ENCODE measurements around the gene ST6GAL2. TPM values are rescaled to one million over a fixed set of nuclear protein-coding genes. Genes with fewer than 3 reads are reported as not detected.

The ST6GAL2 gene
- polyA plus RNA-seq, 4 donors = 14.0 to 23.7 (median 20.7) TPM

DNA sequence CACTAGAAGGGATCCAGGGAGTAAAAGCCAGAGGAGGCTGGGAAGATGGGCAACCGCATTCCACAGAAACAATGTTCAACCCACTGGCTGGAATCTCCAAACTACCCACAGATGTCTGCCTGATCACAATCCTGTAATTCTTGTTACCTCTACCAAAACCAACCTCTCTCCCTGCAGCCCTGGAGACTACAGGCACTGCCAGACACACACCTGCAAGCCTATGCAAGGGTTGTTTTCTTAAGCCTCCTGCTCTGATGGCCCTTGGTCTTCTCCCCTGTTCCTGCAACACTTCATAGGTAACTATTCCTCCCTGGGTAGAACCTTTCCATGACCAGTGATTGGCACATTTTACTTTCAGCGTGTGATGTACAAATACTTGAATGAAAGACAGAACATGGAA, 21.9 kb downstream of the ST6GAL2 start:
- no peak for DNase-seq (ENCODE audit: low read depth in 4 of 4, low spot score in 2 of 4)

DNA sequence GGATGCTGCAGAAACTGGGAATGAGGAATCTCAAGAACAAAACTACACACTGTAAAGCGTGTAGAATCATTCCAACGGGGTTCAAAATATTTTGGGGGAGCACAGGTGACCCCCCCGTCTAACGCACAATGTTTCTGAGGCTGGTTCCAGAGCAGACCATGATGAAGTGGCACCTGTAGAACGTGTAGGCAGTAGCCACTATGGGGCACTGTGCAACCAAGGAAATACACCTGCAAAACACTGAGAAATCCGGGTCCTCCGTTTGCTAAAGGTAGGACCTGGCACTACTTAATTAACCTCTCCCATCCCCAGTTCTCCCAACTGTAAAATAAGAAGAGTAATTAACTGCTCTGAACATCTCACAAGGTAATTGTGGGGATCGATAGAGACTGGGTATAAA, 22.6 kb downstream of the ST6GAL2 start:
- no peak for DNase-seq (ENCODE audit: low read depth in 4 of 4, low spot score in 2 of 4)

DNA sequence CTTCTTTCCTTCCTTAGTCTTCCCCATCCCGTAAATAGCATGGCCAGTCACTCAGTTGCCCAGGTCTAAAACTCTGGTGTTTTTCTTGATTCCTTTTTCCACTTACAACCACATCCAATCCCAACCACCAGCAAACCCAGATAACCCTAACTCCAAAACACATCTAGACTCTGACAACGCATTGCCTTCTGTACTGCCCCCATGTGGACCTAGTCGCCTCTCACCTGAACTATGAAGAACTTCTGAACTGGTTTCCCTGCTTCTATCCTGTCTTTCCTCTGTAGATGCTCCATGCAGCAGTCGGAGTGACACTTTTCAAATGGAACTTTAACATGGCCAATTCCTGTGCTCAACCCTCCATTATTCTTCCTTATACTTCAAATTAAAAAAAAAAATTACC, 26.5 kb downstream of the ST6GAL2 start:
- no peak for DNase-seq (ENCODE audit: low read depth in 4 of 4, low spot score in 2 of 4)

DNA sequence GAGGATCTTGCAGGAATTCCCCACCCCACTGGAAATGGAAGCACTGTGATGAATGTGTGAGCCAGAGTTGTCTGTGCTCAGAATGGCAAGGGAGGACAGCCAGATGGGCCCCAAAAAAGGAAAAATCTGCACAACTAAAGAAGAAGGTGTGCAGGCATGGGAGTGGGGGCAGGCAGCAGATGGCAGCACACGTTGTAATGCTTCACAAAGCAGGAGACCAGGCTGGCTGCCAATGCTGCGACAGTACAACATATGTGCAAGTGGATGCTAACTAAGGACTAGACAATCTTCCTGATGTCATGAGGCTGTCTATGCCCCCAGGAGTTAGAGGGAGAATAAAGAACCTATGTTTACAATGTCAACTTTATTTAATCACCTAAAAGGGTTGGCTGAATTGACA, 27.2 kb downstream of the ST6GAL2 start:
- DNase-seq (ENCODE audit: low read depth in 4 of 4, low spot score in 2 of 4) = no peak

DNA sequence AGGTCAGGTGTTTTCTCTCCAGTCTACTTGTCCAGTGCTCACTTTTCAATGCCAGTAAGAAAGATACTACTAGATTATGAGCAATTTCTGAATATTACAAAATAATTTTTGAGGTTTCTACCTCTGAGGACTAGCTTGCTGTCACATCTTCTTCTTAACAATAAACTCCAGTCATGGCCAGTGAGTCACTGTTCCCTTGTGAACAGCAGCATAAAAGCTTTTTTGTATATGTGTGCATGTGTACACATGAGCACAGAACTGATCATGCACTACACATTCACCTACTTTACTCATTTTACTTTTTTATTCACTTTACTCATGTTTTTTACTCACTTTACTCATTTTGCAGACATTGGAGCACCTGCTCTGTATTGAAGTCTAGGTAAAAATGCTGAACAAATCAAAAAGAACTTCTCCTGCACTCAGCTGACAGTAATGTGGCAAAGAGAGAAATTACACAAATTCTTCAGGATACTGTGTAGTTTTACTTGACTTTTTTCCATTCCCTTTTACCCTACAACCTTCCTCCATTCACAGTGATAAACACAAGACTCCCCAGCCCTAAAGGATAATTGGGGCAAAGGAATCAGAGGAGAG, 28.0 kb downstream of the ST6GAL2 start:
- DNase-seq (ENCODE audit: low read depth in 4 of 4, low spot score in 2 of 4) = no peak

DNA sequence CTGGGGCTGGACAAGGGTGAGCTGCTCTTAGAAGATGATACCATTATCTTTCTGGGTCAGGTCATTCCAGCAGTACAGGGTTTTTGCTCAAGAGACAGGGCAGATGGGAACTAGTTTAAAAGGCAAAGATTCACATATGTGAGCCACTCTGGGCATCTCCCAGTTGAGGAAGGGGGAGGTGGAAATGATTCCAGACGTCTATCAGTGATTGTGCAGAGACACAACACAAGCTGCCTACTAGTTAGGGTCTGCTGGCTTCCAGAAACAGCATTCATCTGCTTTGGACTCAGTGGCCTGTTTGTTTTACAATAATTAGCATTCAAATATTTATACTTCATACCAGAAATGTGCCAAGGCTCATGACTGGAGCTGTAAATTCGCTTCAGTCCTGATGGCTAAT, 32.3 kb downstream of the ST6GAL2 start:
- no peak for DNase-seq (ENCODE audit: low read depth in 4 of 4, low spot score in 2 of 4)

DNA sequence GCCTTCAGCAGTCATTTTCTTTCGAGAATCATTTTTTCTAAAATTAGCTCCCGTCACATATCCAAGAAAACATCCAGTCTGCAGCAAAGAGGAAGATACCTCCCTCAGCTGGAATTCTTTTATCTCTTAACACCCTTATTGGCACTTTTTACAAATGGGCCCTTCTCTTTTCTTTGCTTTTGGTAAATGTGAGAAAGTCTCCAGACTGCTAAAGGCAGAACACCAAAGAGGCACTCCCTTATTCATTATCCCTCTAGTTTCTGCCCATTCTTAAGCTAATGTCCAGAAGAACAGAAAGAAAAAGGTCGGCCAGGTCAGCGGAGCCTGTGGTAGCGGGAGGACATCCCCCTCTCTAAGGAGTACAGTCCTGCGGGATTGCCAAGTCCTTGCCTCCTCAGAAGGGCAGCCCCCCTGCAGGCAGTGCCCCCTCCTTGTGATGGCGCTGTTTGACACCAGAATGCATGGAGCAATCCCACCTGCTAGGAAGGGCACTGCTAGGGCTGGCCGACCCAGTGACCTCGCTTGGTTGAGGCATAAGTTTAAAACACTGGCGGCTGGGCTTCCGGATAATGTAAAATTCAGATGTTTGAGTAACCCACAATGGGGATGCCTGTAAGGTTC, 34.0 kb downstream of the ST6GAL2 start:
- no peak for DNase-seq (ENCODE audit: low read depth in 4 of 4, low spot score in 2 of 4)

DNA sequence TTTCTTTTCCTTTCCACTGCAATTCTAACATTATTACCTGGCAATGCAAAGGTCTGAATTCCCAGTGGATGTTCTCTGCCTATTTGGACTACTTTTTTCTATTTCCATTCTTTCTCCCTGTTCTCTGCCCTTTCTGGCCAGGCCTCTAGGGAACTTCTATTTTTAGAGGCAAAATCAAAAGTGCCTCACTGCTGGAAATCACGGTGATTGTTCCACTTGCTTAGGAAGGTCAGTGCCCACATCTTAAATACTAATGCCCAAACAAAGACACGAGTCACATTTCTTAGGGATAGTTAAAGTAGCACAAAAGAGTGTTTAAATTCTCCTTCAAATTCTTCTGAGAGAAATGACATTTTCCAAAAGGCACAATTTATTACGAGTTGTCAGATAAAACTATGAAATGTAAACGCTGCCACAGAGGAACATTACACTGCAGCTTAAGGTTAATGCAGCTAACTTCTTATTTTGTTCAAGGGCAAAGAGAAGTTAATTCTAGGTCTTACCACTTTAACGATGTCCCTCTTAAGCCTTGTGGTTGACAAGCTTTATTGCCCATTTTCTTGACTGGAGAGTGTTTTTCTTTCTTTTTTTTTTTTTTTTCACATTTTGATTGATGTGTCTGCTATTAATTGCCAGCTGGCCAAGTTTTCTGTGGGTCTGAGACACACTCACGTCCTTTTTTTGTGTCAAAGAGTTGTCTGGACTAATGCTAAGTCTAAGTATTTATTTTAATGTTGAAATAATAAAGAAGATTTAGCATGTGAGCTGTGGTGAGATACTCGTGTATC, 34.7 kb downstream of the ST6GAL2 start:
- DNase-seq (ENCODE audit: low read depth in 4 of 4, low spot score in 2 of 4) = no peak

DNA sequence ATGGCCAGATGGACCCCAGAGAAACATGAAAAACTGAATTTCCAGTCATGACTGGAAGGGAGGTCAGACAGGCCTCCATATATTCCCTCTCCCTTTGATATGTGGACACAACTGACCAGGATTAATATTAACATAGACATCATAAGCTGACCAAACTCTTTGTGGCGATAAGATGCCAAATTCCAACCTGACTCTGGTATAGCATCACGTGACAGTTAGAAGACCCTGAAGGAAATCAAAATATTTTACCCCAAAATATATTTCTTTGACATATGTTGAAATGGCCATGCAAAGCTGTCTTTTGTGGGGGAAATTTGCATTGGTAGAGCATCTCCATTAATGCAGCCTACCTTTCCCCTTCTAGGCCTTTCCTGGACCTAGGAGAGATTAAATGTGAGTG, 36.7 kb downstream of the ST6GAL2 start:
- DNase-seq (ENCODE audit: low read depth in 4 of 4, low spot score in 2 of 4) = no peak

DNA sequence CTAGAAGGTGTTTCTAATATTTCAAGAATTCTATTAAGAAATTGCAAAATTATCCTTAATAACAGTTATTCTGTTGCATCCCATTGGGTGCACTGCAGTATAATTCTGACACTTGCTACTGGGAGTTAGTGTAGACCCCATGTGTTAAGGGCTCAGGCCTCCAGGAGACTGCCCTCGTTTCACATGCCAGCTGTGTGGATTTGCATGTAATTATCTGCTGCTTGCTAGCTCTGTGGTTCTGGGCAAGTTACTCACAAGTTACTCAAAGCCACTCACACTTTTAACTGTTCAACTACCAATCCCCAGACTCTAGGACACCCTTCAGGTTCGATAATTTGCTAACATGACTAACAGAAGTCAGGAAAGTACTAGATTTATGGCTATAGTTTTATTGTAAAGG, 38.6 kb downstream of the ST6GAL2 start:
- no peak for DNase-seq (ENCODE audit: low read depth in 4 of 4, low spot score in 2 of 4)

DNA sequence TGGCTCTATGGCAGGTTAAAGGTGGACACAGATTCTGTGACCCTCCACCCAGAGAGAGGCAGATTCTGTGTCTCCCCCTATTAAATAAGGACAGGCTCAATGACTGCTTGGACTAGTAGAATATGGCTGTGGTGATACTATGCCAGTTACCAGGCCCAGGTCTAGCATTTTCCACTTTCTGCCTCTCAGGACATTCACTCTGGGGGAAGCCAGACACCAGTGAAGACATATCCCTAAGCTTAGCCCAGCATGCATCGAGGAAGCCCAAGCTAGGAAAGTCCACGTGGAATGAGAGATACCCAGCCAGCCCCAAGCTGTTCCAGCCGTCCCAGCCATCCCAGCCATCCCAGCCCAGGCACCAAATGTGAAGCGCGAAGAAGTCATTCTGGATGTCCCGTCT, 40.3 kb downstream of the ST6GAL2 start:
- DNase-seq (ENCODE audit: low read depth in 4 of 4, low spot score in 2 of 4) = no peak

DNA sequence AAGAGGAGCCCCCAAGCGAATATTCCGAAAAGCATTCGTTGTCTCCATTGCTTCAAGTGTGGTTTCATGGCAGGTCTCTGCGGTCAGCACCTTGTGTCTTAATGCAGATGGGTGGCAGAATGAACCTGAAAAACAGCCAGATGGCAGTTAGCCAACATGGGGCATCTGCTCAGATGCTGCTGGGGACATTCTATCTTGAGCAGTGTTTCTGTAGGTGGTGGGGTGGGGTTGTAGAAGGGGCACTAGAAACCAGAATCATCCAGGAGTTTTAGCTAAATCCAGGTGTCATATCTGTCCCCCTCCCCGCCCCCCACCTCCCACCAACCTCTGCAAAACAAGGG, 42.1 kb downstream of the ST6GAL2 start:
- no peak for DNase-seq (ENCODE audit: low read depth in 4 of 4, low spot score in 2 of 4)

DNA sequence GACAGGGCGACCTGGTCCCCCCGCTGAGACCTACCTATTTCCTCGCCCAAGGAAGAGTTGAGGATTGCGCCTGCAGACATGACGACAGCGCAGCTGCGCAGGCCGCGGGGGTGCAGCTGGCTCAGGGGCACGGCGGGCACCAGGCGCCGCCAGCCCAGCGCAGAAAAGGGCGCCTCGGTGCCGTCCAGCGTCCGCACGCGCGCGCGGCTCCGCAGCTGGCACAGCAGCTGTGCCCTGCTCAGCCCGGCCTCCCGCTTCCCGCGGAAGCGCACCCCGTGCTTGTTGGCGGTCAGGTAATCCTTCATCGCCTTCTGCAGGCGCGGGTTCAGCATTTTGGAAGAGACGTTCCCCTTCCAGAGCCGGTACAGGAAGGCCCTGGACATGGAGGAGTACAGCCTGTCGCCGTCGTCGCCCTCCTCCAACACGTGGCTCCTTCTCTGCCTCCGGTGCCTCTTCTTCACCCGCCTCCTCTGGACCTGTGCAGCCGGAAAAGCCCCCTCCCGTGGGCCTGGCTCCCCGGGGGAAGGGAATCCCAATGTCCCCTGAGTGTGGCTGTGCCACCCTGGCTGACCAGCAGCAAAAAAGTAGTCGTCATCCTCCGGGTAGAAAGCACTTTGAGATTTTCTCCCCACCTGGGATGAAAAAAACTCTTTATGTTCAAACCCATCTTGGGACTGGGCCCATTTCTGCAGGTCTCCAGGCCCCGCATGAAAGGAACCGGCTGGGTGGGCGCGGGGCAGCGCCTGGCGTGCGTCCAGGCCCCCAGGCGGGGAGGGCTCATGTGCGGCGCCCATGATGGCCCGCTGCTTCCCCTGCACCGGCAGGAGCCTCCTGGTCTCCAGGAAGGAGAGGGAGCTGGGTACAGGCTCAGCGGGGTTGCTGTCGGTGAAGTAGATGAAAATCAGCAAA, 42.7 kb downstream of the ST6GAL2 start:
- DNase-seq (ENCODE audit: low read depth in 4 of 4, low spot score in 2 of 4) = no peak

DNA sequence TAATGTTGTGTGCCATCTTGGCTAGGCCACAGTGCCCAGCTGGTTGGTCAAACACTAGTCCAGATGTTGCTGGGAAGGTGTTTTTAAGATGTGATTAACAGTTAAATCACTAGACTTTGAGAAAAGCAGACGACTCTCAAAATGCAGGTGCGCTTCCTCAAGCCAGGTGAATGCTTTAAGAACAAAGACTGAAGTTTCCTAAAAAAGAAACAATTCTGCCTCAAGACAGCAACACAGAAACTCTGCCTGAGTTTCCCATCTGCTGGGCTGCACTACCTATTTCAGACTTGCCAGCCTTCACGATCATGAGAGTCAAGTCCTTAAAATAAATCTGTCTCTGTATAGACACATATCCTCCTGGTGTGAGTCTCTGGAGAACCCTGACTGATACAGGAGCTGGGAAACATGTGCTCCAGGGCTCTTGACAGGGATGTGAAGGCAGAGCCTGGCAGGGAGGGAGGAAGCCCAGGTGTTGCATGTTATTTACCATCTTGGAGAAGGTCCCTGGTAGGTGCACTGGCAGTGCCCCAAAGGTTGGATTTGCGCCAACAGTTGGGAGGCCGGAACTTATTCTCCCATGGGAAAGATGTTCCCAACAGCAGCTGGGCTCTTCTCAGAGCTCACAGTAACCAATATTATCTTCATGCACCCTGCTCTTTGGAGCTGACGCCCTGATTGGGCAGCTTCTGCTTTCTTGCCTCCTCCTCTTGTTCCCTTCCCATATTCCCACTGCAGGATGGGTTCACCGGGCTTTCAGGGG, 43.9 kb downstream of the ST6GAL2 start:
- no peak for DNase-seq (ENCODE audit: low read depth in 4 of 4, low spot score in 2 of 4)

DNA sequence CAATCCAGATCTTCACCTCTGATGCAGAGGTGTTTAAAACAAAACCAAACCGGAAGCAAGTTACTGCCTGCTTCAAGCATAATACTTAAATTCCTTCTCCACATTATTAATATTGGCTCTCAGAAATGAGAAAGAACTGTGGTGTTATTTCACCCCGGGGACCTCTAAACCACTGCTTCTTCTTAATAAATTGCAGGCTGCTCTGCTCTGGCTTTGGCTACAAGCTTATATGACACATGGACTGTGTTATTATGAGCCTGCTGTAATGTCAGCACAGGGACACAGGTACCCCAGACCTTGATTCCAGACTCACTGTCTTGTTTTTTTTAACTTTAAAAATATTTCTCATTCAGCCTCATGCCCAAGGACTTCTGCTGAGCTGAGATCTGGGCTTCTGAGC, 45.1 kb downstream of the ST6GAL2 start:
- DNase-seq (ENCODE audit: low read depth in 4 of 4, low spot score in 2 of 4) = no peak

DNA sequence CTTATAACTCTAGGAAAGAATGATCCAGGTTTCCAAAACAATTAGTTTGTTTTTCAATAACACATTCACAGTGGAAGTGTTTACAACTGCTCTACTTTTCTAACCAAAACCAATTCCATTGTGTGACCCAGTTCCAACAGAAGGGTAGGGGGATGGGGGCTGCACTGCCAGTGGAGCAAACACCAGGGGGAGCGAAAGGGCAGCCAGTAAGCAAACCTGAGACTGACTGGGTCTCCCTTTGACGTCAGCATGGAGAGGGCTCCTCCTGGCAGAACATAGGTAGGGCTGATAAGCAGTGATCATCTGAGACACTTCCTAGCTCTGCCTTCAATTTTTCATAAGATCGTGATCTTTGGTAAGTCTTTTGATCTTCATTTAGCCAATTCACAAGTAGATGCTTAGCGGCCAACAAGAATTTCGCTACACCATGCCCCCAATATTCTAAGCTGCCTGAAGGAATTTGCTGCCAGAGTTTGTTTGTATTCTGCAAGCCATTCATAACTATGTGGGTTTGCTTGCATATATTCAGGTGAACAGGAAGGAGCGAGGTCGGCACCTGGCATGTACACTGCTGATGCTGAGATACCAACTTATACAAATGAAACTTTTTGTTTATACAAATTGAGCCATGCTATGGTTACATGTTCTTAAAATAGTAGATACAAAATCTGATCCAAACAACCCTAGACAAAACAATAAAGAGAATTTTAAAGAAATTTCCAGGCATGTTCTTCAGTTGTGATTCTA, 45.9 kb downstream of the ST6GAL2 start:
- no peak for DNase-seq (ENCODE audit: low read depth in 4 of 4, low spot score in 2 of 4)

DNA sequence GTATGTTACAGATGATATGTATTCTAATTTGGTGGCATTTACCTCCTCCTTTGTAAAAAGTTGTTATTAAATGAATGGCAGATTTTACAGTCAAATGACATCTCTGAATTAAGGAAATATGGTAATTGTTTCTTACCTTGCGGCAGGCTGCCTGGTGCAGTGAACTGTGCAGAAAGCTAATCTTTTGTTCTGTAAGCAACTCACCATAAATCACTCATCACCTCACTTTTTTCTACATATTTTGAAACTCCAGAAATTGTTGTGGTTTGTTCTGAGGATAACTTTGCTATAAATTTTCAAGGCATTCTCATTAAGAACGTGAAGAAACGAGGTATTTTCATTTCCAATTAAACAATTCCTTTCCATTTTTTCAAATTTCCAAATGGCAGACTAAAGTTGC, 52.7 kb downstream of the ST6GAL2 start:
- no peak for DNase-seq (ENCODE audit: low read depth in 4 of 4, low spot score in 2 of 4)

DNA sequence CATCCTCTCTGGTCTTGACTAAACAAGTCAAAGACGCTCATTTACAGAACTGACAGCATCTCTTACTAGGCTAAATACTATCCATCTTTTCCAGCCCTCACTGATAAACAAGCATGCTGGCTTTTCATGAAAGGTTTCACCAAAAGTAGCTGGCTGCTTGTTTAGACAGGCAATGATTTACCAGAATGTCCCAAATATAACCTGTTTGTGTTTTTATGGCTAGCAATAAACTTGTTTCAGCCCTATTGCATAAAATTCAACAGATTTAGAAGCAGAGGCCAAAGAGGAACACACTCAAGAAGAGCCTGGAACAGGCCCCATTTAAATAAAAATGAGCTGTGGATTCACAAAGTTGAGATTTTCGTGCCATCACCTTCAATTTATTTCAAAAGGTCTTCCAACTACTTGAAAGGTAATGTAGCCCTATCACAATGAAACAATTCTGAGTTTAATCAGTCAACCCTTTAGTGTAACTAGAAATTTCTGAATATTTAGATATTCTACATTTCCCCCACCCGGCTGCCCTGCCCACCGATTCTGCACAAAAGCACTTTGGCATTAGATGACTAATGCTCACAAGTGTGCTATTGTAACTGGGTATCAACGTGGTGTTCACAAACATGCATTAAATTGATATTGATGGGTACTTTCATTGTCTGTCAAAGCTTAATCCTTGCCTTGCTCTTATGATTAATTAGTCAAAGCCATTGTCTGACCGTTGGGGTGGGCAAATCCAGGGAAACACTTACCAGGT, 54.0 kb downstream of the ST6GAL2 start:
- no peak for DNase-seq (ENCODE audit: low read depth in 4 of 4, low spot score in 2 of 4)

DNA sequence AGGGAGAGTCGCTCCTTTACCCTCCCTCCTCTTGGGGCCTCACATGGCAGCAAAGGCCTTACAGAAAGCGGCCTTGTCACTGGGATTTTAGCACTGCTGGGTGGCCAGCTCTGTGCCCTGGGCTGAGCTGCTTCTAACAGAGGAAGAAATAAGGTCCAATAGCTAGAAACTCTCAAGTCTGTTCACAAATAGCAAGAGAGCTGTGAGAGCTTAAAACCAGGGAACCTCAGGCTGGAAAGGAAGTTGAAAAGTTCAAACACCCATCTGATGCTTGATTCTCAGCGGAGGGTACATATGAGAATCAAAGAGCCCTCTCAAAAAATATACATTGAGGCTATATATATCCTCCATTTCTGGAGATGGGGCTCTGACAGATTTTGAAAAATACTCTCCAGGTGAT, 54.7 kb downstream of the ST6GAL2 start:
- no peak for DNase-seq (ENCODE audit: low read depth in 4 of 4, low spot score in 2 of 4)

Data from left renal cortex interstitium (tissue), 4 donors.